B cell (primary cell): ENCODE data around the gene HOXA5. TPM values are rescaled to one million over a fixed set of nuclear protein-coding genes. Genes with fewer than 3 reads are reported as not detected.

Source experiments
- ATAC-seq: fragments of 200-7000 bp; cut with Tn5 transposase; one replicate; pipeline ENCODE4 v1.10.0; 2021; ENCODE audit warnings: low read depth, mild to moderate bottlenecking, moderate number of reproducible peaks, moderate library complexity
- CTCF ChIA-PET: fragments of 350-600 bp; sonication (Branson Sonifier 250); formaldehyde crosslinking; loops from one replicate; lab custom pipeline; 2021; ENCODE audit warnings: antibody characterized with exemption, inconsistent platforms; lab: Charles Lee
- POLR2A ChIA-PET: fragments of 350-600 bp; sonication (Branson Sonifier 250); formaldehyde crosslinking; loops from one replicate; lab custom pipeline; 2021; ENCODE audit warnings: antibody characterized with exemption; lab: Charles Lee
- DNase-seq: peaks from one replicate; pipeline ENCODE4 v3.0.0; 2013
- H2AFZ ChIP-seq: 2 replicates; pipeline ENCODE4 v1.6.1; 2012; ENCODE audit warnings: mild to moderate bottlenecking, low read depth, low read length; ENCODE audit not compliant: insufficient read depth, poor library complexity, severe bottlenecking
- H3K27ac ChIP-seq, 2 donors: 1 replicate in 1 of 2; 2 replicates in 1 of 2; pipeline ENCODE4 v1.5.1; 2012 to 2013; ENCODE audit warnings: low read length in 2 of 2, mild to moderate bottlenecking in 2 of 2, moderate library complexity in 1 of 2
- H3K27me3 ChIP-seq, 4 experiments: fragments of 200-600 bp in 1 of 4; sonication (generic) in 1 of 4; replicated peaks in 1 of 4; 1 replicate in 2 of 4; 2 replicates in 2 of 4; pipeline versions ENCODE4 v1.6.1 to v1.7.0; 2013 to 2016; ENCODE audit warnings: low read length in 3 of 4, mild to moderate bottlenecking in 2 of 4, mixed read lengths in 1 of 4, moderate library complexity in 1 of 4; ENCODE audit not compliant: insufficient read depth in 4 of 4, control insufficient read depth in 3 of 4; ENCODE audit errors: control extremely low read depth in 1 of 4
- H3K36me3 ChIP-seq, 2 experiments: replicated peaks in 1 of 2; 1 replicate in 1 of 2; 2 replicates in 1 of 2; pipeline versions ENCODE4 v1.6.1 to v1.7.1; 2013; ENCODE audit warnings: low read length in 1 of 2; ENCODE audit not compliant: insufficient read depth in 2 of 2, control insufficient read depth in 1 of 2; ENCODE audit errors: control extremely low read depth in 1 of 2, extremely low read depth in 1 of 2
- H3K4me1 ChIP-seq, 2 donors: fragments of 200-600 bp in 1 of 2; sonication (generic) in 1 of 2; 1 replicate in 1 of 2; 2 replicates in 1 of 2; pipeline versions ENCODE4 v1.5.1 to v1.6.1; 2013 to 2017; ENCODE audit warnings: low read length in 2 of 2; ENCODE audit not compliant: control insufficient read depth in 2 of 2, insufficient read depth in 2 of 2
- H3K4me2 ChIP-seq: replicated peaks from 2 replicates; pipeline ENCODE3; 2012; ENCODE audit warnings: mild to moderate bottlenecking, low read depth, low read length; ENCODE audit not compliant: poor library complexity, severe bottlenecking
- H3K4me3 ChIP-seq, 5 experiments: fragments of 200-600 bp in 1 of 5; sonication (generic) in 1 of 5; 1 replicate in 3 of 5; 2 replicates in 2 of 5; pipeline versions ENCODE4 v1.5.1 to v1.7.0; 2011 to 2016; ENCODE audit warnings: low read length in 4 of 5, mild to moderate bottlenecking in 4 of 5, low read depth in 2 of 5, control low read depth in 1 of 5, moderate library complexity in 1 of 5; ENCODE audit not compliant: insufficient read depth in 1 of 5; ENCODE audit errors: control extremely low read depth in 1 of 5, extremely low read depth in 1 of 5
- H3K79me2 ChIP-seq: fragments of 200-600 bp; sonication (generic); one replicate; pipeline ENCODE4 v1.6.0; 2016; ENCODE audit warnings: low read length; ENCODE audit not compliant: control insufficient read depth, insufficient read depth
- H3K9ac ChIP-seq: fragments of 200-600 bp; sonication (generic); 2 replicates; pipeline ENCODE4 v1.6.1; 2017; ENCODE audit warnings: mild to moderate bottlenecking, low read length, moderate library complexity
- H3K9me3 ChIP-seq, 3 donors: one replicate each; pipeline versions ENCODE4 v1.6.1 to v1.7.1; 2013; ENCODE audit warnings: low read length in 2 of 3; ENCODE audit not compliant: control insufficient read depth in 2 of 3, insufficient read depth in 1 of 3; ENCODE audit errors: control extremely low read depth in 1 of 3
- H4K20me1 ChIP-seq: 2 replicates; pipeline ENCODE4 v1.6.0; 2012; ENCODE audit warnings: mild to moderate bottlenecking, low read length; ENCODE audit not compliant: insufficient read depth, control insufficient read depth, poor library complexity, severe bottlenecking
- H3K27ac Mint-ChIP-seq: one replicate; pipeline ENCODE4 v1.8.0; 2021; ENCODE audit warnings: mixed read lengths
- H3K27me3 Mint-ChIP-seq: one replicate; pipeline ENCODE4 v1.8.0; 2021; ENCODE audit warnings: mixed read lengths
- H3K4me1 Mint-ChIP-seq: one replicate; pipeline ENCODE4 v1.8.0; 2021; ENCODE audit warnings: mixed read lengths
- H3K4me3 Mint-ChIP-seq: one replicate; pipeline ENCODE4 v1.8.0; 2021; ENCODE audit warnings: mixed read lengths
- H3K9me3 Mint-ChIP-seq: one replicate; pipeline ENCODE4 v1.8.0; 2022; ENCODE audit warnings: mixed read lengths; ENCODE audit not compliant: insufficient read depth
- CTCF ChIP-seq: fragments of 200-600 bp; IDR thresholded peaks from one replicate; pipeline ENCODE4 v1.8.0; 2022; ENCODE audit warnings: antibody characterized with exemption, mild to moderate bottlenecking
- EZH2 ChIP-seq: IDR thresholded peaks from 2 replicates; pipeline ENCODE4 v1.6.1; 2012; ENCODE audit warnings: borderline replicate concordance, low read depth, mild to moderate bottlenecking, moderate library complexity, low read length; ENCODE audit not compliant: insufficient read depth, poor library complexity, severe bottlenecking
- WGBS: methylation state at CpG from one replicate; pipeline ENCODE4 v1.1.5; 2013; ENCODE audit warnings: missing lambda C conversion rate; ENCODE audit not compliant: insufficient coverage; 5-methylcytosine and 5-hydroxymethylcytosine counted together
- intact Hi-C: fragments of 100-400 bp; cut with micrococcal nuclease; formaldehyde crosslinking; loops from one replicate; pipeline ENCODE4 v1.10.0; 2022
- polyA plus RNA-seq: library from polyadenylated mRNA; depleted of rRNA; stranded (reverse); fragments of >200 nt; gene quantifications from 2 replicates; pipeline ENCODE4 v1.2.3, GENCODE V29; 2012
- total RNA-seq, 2 donors: library from RNA; stranded (reverse); fragments of 120-200 nt in 1 of 2; gene quantifications; 1 replicate in 1 of 2; 2 replicates in 1 of 2; pipeline versions ENCODE4 v1.2.3 to v1.2.4, GENCODE V29; 2013 to 2022

Gene HOXA5
- total and polyA plus RNA-seq, 2 donors (not counting 1 experiment from before 2014, with no cell fraction given) = not detected

DNA sequence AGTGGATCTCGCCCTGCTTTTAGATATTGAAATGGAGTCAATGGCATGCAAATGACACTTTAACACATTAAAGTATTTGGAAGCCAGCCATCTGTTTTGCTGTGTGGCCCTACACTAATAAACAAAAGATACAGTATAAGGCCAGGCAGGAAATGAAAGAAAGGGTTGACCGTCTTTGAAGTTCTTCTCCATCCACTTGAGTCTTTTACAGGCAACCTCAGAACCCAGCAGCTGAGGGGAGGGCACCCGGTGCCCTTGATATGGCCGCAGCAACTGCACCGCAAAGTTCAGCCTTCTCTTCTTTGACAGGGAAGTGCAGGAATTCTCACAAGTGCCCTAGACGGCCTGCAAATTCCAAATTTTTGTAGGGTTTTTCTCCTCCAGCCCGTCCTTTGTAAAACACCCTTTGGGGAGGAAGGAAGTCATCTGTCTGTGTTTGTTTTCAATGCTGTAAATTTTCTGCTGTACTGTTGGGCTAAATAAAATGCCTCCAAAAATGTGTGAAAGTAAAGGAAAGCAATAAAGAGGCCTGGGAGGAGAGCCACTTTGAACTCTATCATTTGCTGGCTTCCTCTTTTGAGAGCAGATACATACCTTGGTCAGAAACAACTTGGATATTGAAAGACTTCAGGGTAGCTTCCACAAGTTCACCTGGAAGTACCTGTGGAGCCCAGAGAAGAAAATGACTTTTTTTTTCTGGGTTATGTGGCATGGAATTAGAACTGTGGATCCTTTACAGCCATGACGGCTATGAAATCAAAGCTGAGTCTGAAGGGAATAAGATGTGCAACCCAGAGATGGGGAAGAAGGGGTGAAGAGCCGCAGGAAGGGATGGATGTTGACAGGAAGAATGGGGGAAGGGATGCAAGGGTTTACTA, 51.3 kb downstream of the HOXA5 start:
- H2AFZ ChIP-seq = no peak overlapping the region
- peaks cover 20 to 27% of the 10 kb centered on the region in 2 donors for H3K4me1 ChIP-seq
- H3K27me3 ChIP-seq = peaks cover 5 to 76% (median 45%) of the 10 kb centered on the region in 4 experiments
- TF ChIP-seq CTCF (no peak), EZH2 (no peak)
- intact Hi-C loops = no loop called here
- H3K27ac ChIP-seq = no peak overlapping the region
- ATAC-seq (no peak), DNase-seq (no peak)
- H3K9me3 ChIP-seq = peaks cover 0 to 15% (median 3%) of the 10 kb centered on the region in 3 donors
- H3K27ac Mint-ChIP-seq = no peak overlapping the region
- peaks cover 63% of the 10 kb centered on the region for H3K27me3 Mint-ChIP-seq
- WGBS = 17% methylated on average over 4 of the region's 9 CpGs
- no peaks in the 10 kb centered on the region for H3K9me3 Mint-ChIP-seq
- H4K20me1 ChIP-seq = no peaks in the 10 kb centered on the region
- peaks cover 25% of the 10 kb centered on the region for H3K4me1 Mint-ChIP-seq
- ChIA-PET POLR2A (no interaction called here), CTCF (interaction anchor here (1.2 kb wide), 1 partner anchor 405 kb away, joined by 4 read pairs; no protein-coding TSS in a partner anchor)
- H3K4me3 Mint-ChIP-seq = no peak overlapping the region
- no peak overlapping the region for H3K9ac ChIP-seq
- no peaks in the 10 kb centered on the region for H3K36me3 ChIP-seq
- no peak overlapping the region for H3K4me2 ChIP-seq
- no peak overlapping the region for H3K4me3 ChIP-seq
- no peaks in the 10 kb centered on the region for H3K79me2 ChIP-seq

- Histone ChIP-seq H3K27me3 (peaks cover 5 to 73% (median 48%) of the 10 kb centered on the region in 4 experiments), H2AFZ (no peak overlapping the region), H3K4me1 (peaks cover 15 to 19% of the 10 kb centered on the region in 2 donors), H3K9ac (no peak overlapping the region), H4K20me1 (no peaks in the 10 kb centered on the region), H3K27ac (no peak overlapping the region), H3K4me3 (no peak overlapping the region), H3K9me3 (peaks cover 0 to 15% (median 3%) of the 10 kb centered on the region in 3 donors), H3K4me2 (no peak overlapping the region), H3K36me3 (no peaks in the 10 kb centered on the region), H3K79me2 (no peaks in the 10 kb centered on the region)
- Mint-ChIP-seq H3K27me3 (peaks cover 63% of the 10 kb centered on the region), H3K9me3 (no peaks in the 10 kb centered on the region), H3K4me1 (peaks cover 23% of the 10 kb centered on the region), H3K27ac (no peak overlapping the region), H3K4me3 (no peak overlapping the region)
- POLR2A ChIA-PET = no interaction called here
- CTCF ChIA-PET = no interaction called here
- ATAC-seq = no peak
- DNase-seq = no peak
- TF ChIP-seq CTCF = no peak
- TF ChIP-seq EZH2 = no peak
- intact Hi-C loops = no loop called here
- 60% methylated on average over 1 of the region's 3 CpGs for WGBS
Measured at GRCh38 chr7:27091105-27091504, 52.4 kb downstream of the HOXA5 start.
